GM12864 (cell line): ENCODE results near the gene CMC4.

ENCODE experiments used
- DNase-seq: peaks from one replicate; pipeline ENCODE4 v3.0.0-alpha.2; 2011; ENCODE audit warnings: low read depth
- H3K4me3 ChIP-seq: 2 replicates; pipeline ENCODE4 v1.5.1; 2011; ENCODE audit warnings: mild to moderate bottlenecking, low read depth, low read length, control low read depth
- TF ChIP-seq, protein P1 (sequence below): IDR thresholded peaks from 2 replicates; pipeline ENCODE4 v1.5.1; 2011; ENCODE audit warnings: low read depth, mild to moderate bottlenecking, moderate library complexity, low read length, control low read depth, inconsistent platforms; ENCODE audit errors: missing control alignments

Gene CMC4

DNA sequence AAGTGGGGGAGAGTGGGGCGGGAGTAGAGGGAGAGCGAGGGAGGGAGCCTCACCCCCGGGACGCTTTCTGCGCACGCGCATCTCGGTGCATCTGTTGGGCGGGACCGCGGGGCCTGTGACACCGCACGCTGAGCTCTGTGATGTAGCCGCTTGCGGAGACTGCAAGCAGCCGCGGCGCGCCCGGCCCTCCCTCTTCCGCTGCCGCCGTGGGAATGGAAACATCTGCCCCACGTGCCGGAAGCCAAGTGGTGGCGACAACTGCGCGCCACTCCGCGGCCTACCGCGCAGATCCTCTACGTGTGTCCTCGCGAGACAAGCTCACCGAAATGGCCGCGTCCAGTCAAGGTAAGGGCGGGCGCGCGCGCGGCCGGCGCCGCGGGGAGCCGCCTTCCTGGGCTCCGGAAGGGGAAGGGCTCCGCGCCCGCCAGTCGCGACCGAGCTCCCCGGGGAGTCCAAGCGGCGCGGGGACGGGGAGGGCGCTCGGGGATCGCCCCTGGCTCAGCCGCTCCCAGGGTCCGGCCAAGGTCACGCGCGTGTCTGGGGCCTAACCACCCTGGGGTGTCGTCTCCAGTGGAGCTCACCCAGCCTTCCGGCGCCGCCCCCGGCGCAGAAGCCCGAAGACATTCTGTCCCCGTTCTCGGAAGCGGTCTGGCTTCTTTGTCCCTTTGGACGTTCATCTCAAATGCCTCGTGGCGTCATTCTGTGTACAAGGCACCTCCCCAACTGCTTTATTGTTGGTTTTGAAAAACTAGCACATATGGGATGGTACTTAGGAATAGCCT, 44.0 kb downstream of the CMC4 start, which contains the start of gene FUNDC2:
Gene FUNDC2 (plus strand): TSS at position 118 of the 782 bp plus-strand sequence. CDS start 95 bp downstream, at position 213.
- H3K4me3 ChIP-seq = peak within 1 kb of the TSS; percentile 57
- DNase-seq = peak; percentile 83
- TF ChIP-seq, protein P1, sequence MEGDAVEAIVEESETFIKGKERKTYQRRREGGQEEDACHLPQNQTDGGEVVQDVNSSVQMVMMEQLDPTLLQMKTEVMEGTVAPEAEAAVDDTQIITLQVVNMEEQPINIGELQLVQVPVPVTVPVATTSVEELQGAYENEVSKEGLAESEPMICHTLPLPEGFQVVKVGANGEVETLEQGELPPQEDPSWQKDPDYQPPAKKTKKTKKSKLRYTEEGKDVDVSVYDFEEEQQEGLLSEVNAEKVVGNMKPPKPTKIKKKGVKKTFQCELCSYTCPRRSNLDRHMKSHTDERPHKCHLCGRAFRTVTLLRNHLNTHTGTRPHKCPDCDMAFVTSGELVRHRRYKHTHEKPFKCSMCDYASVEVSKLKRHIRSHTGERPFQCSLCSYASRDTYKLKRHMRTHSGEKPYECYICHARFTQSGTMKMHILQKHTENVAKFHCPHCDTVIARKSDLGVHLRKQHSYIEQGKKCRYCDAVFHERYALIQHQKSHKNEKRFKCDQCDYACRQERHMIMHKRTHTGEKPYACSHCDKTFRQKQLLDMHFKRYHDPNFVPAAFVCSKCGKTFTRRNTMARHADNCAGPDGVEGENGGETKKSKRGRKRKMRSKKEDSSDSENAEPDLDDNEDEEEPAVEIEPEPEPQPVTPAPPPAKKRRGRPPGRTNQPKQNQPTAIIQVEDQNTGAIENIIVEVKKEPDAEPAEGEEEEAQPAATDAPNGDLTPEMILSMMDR = no peak

DNA sequence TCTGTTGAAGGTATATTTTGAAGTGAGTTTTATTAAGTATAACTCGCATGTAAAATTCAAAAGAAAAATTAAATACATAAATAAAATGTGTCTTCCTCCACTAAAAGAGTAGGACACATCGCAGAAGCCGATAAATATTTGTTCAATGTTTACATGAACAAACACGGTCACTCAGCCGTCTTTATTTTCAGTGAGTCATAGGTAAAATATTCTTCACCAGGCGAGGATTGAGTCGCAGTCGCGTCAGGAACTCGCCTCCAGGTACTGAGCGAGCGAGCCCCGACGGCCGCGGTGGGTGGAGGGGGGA, 44.6 kb downstream of the CMC4 start:
- TF ChIP-seq, protein P1 = no peak
- H3K4me3 ChIP-seq = peak overlapping the region; percentile 47
- no peak for DNase-seq

DNA sequence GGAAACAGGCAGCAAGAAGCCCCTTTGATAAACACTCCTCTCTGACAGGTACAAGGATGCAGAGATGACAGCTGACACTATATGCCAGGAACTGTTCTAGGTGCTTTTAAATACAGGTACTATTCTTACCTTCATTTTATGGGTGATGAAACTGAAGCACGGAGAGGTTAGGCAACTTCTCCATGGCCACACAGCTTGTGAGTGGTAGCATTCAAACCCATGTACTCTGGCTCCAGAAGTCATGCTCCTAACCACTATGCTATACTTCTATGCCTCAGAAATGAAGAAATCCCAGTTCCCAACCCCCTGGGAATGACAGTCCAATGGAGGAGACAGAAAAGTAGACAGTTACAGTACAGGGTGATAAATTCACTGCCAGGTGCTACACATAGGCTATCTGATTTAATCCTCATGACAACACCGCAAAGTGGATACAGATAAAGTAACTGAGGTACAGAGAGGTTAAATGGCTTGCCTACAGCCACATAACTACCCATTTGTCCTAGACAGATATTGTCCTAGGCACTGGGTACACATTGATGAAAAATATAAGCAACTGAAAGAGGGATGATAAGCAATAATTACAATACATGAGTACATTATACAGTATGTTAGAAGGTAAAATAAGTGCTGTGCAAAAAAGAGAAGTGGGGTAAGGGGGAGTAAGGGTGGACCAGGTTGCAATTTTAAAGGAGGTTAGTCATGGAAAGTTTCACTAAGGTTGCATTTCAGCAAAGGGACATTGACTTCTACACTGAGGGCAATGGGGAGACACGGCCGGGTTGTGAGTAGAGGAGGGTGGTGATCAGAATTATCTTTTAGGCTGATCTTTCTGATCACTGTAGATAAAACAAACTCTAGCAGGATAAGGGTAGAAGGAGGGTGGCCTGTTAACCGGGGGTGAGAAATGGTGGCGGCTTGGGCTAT, 46.8 kb downstream of the CMC4 start:
- TF ChIP-seq, protein P1 = no peak
- DNase-seq = no peak
- no peak overlapping the region for H3K4me3 ChIP-seq

DNA sequence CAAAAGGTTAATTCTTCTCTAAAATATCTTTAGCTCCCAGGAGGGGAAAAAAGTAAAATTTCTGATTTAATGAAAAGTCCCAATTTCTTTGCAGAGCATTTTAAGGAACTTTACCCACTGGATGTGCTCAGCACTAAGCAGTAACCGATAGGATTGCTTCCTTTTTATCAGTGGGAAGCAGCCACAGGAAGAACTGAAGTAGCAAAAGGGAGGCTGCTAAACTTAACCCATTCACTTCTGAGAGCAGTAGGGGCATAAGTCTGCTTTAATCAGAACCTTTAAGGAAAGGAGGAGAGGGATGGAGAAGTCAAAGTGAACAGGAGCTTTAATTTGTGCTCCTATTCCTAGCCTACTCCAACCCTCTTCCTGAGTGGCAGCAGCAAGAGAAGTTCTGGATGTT, 48.4 kb downstream of the CMC4 start, which contains the start of gene F8:
Gene F8 (minus strand): TSS at position 139 of the 400 bp plus-strand sequence. CDS start 171 bp downstream, outside the sequence.
- DNase-seq = no peak
- H3K4me3 ChIP-seq = no peak within 1 kb of the TSS
- TF ChIP-seq, protein P1 = no peak

DNA sequence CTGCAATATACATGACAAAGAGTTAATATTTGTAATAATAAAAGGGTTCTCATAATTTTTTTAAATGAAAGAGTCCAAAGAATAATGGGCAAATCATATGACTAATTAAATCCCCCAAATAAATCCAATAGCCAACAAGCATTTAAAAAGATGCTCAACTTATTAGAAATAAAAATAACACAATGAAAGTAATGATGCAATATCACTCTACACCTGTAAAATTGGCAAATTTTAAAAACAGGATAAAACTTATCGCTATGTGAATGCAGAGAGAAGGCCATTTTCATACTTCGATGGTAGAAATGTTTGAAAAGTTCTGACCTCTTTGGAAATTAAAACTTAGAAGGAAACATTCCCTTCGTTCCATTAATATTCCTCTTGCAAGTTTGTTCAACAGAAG, 50.3 kb downstream of the CMC4 start:
- TF ChIP-seq, protein P1 = no peak
- DNase-seq = no peak

More for the DNA sequence above, 50.3 kb downstream of the CMC4 start:
- H3K4me3 ChIP-seq = no peak overlapping the region
